Endodermal cell (in vitro differentiated cells): ENCODE measurements around the gene SPATA17. TPM values are rescaled to one million over a fixed set of nuclear protein-coding genes. Genes with fewer than 3 reads are reported as not detected.

Experiments
- DNase-seq: peaks from one replicate; pipeline ENCODE4 v3.0.0-alpha.2; 2017
- H3K27ac ChIP-seq: 2 replicates; pipeline ENCODE4 v1.5.1; 2013; ENCODE audit warnings: mild to moderate bottlenecking, low read depth, low read length, moderate library complexity
- H3K27me3 ChIP-seq: 2 replicates; pipeline ENCODE4 v1.6.1; 2013; ENCODE audit warnings: mild to moderate bottlenecking, low read length, moderate library complexity; ENCODE audit not compliant: insufficient read depth, control insufficient read depth, poor library complexity, severe bottlenecking
- H3K36me3 ChIP-seq: 2 replicates; pipeline ENCODE4 v1.7.0; 2013; ENCODE audit warnings: mild to moderate bottlenecking, low read length, moderate library complexity; ENCODE audit not compliant: control insufficient read depth, insufficient read depth
- H3K4me1 ChIP-seq: one replicate; pipeline ENCODE4 v1.7.0; 2013; ENCODE audit warnings: low read length; ENCODE audit not compliant: control insufficient read depth, insufficient read depth
- H3K4me3 ChIP-seq: 2 replicates; pipeline ENCODE4 v1.5.1; 2013; ENCODE audit warnings: mild to moderate bottlenecking, low read length, moderate library complexity
- H3K9ac ChIP-seq: 2 replicates; pipeline ENCODE4 v1.6.1; 2013; ENCODE audit warnings: mild to moderate bottlenecking, low read length, moderate library complexity; ENCODE audit not compliant: poor library complexity, severe bottlenecking; ENCODE audit errors: extremely low read depth
- H3K9me3 ChIP-seq: 2 replicates; pipeline ENCODE4 v1.6.1; 2013; ENCODE audit warnings: mild to moderate bottlenecking, low read length, moderate library complexity; ENCODE audit not compliant: control insufficient read depth
- H3K27ac Mint-ChIP-seq: 2 replicates; pipeline ENCODE4 v1.8.0; 2020; ENCODE audit warnings: mixed read lengths
- H3K27me3 Mint-ChIP-seq: 2 replicates; pipeline ENCODE4 v1.8.0; 2021; ENCODE audit warnings: mild to moderate bottlenecking, mixed read lengths; ENCODE audit not compliant: insufficient read depth
- H3K36me3 Mint-ChIP-seq: 2 replicates; pipeline ENCODE4 v1.8.0; 2020; ENCODE audit warnings: low read depth, mixed read lengths
- H3K4me1 Mint-ChIP-seq: 2 replicates; pipeline ENCODE4 v1.8.0; 2020; ENCODE audit warnings: mixed read lengths
- H3K4me3 Mint-ChIP-seq: 2 replicates; pipeline ENCODE4 v1.8.0; 2020; ENCODE audit warnings: mild to moderate bottlenecking, moderate library complexity, mixed read lengths
- H3K9me3 Mint-ChIP-seq: 2 replicates; pipeline ENCODE4 v1.8.0; 2020; ENCODE audit warnings: mild to moderate bottlenecking, mixed read lengths
- CTCF ChIP-seq: fragments of 200-600 bp; sonication (generic); conservative IDR thresholded peaks from 2 replicates; pipeline ENCODE4 v1.5.0; 2021; ENCODE audit warnings: antibody characterized with exemption, mild to moderate bottlenecking
- WGBS, 2 experiments: methylation state at CpG; one replicate each; pipeline versions ENCODE4 v1.1.5 to v1.1.7; 2013; ENCODE audit warnings: missing lambda C conversion rate in 2 of 2, mixed read lengths in 1 of 2; ENCODE audit not compliant: insufficient coverage in 1 of 2, insufficient read length in 1 of 2; 5-methylcytosine and 5-hydroxymethylcytosine counted together
- total RNA-seq, 2 donors: library from RNA; stranded (reverse); fragmentation: NEBNext Ultra II Directional in 1 of 2; extraction: Animal tissue kit (Norgen Biotek cat#: 25700) in 1 of 2; gene quantifications; 2 replicates in 1 of 2; 3 replicates in 1 of 2; pipeline ENCODE4 v1.2.1, GENCODE V29; 2021

The SPATA17 gene
- total RNA-seq, 2 donors from 2014 or later, result 0.93 to 1.6 TPM

DNA sequence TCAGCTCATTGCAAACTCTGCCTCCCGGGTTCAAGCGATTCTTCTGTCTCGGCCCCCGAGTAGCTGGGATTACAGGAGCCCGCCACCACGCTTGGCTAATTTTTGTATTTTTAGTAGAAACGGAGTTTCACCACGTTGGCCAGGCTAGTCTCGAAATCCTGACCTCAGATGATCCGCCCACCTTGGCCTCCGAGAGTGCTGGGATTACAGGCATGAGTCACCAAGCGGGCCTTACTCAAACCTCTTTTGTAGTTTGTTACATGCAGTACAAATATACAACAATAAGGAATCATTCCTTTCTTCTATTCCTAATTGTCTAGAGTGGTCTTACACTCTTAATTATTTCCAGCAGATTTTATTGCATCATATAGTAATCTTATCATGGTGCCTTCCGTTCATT is 16.6 kb downstream of the SPATA17 start:
- no peak for TF ChIP-seq CTCF
- Histone ChIP-seq H3K27me3 (no peaks in the 10 kb centered on the region), H3K4me3 (no peak overlapping the region), H3K27ac (no peak overlapping the region), H3K4me1 (no peaks in the 10 kb centered on the region), H3K9me3 (no peaks in the 10 kb centered on the region), H3K9ac (no peak overlapping the region), H3K36me3 (no peaks in the 10 kb centered on the region)
- Mint-ChIP-seq H3K27ac (no peak overlapping the region), H3K4me1 (peaks cover 6% of the 10 kb centered on the region), H3K36me3 (no peaks in the 10 kb centered on the region), H3K27me3 (no peaks in the 10 kb centered on the region), H3K9me3 (no peaks in the 10 kb centered on the region), H3K4me3 (no peak overlapping the region)
- WGBS, 2 experiments, result 90 to 97% methylated on average over 10 to 12 of the region's 13 CpGs
- no peak for DNase-seq

DNA sequence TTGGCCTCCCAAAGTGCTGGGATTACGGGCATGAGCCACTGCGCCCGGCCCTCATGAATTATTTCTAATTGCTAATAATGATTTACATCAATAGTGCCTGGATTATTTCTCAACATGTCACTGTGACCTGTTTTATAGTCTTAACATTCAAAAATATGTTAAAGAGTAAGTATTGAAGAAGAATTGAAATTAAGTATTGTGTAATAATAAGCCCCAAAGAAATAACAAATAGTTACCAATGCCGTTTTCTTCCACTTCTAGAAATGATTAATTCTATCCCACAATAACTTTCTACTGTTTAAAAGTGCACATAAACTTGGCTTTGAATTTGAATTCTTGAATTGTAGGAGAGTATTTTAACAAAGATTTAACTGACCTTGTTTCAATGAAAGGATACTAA is 19.5 kb downstream of the SPATA17 start:
- Mint-ChIP-seq H3K27ac (no peak overlapping the region), H3K36me3 (no peaks in the 10 kb centered on the region), H3K4me1 (no peaks in the 10 kb centered on the region), H3K4me3 (no peak overlapping the region), H3K9me3 (no peaks in the 10 kb centered on the region), H3K27me3 (no peaks in the 10 kb centered on the region)
- Histone ChIP-seq H3K4me1 (no peaks in the 10 kb centered on the region), H3K36me3 (no peaks in the 10 kb centered on the region), H3K27me3 (no peaks in the 10 kb centered on the region), H3K4me3 (no peak overlapping the region), H3K9ac (no peak overlapping the region), H3K27ac (no peak overlapping the region), H3K9me3 (no peaks in the 10 kb centered on the region)
- no peak for TF ChIP-seq CTCF
- WGBS, 2 experiments, result 95% methylated on average over 3 of the region's 4 CpGs; no CpG with 5 or more reads in 1 of the 2 experiments
- DNase-seq, result no peak

GRCh38 chr1:217660353-217661062 is 29.4 kb downstream of the SPATA17 start:
- Histone ChIP-seq H3K36me3 (no peaks in the 10 kb centered on the region), H3K9me3 (no peaks in the 10 kb centered on the region), H3K4me1 (no peaks in the 10 kb centered on the region), H3K9ac (no peak overlapping the region), H3K4me3 (no peak overlapping the region), H3K27me3 (no peaks in the 10 kb centered on the region), H3K27ac (no peak overlapping the region)
- Mint-ChIP-seq H3K27me3 (no peaks in the 10 kb centered on the region), H3K27ac (no peak overlapping the region), H3K4me3 (no peak overlapping the region), H3K4me1 (no peaks in the 10 kb centered on the region), H3K36me3 (no peaks in the 10 kb centered on the region), H3K9me3 (peaks cover 3% of the 10 kb centered on the region)
- TF ChIP-seq CTCF, result peak; percentile 72
- WGBS, 2 experiments, result 83 to 90% methylated on average over 2 to 5 of the region's 5 CpGs
- no peak for DNase-seq
